Transverse colon (tissue), 4 donors: ENCODE results near the gene MTX2. TPM values are rescaled to one million over a fixed set of nuclear protein-coding genes. Genes with fewer than 3 reads are reported as not detected.

Experiments
- DNase-seq: peaks from one replicate; pipeline ENCODE4 v3.0.0-alpha.2; 2019
- H3K27ac ChIP-seq, 4 donors: fragments of 200-600 bp; sonication (generic); 2 replicates each; pipeline ENCODE4 v1.5.1; 2016 to 2018; ENCODE audit warnings: inconsistent platforms in 4 of 4
- H3K27me3 ChIP-seq: fragments of 200-600 bp; sonication (generic); 2 replicates; pipeline ENCODE4 v1.5.1; 2017; ENCODE audit warnings: inconsistent platforms
- H3K36me3 ChIP-seq, 4 donors: fragments of 200-600 bp; sonication (generic); 2 replicates each; pipeline ENCODE4 v1.5.1; 2017 to 2019; ENCODE audit warnings: inconsistent platforms in 4 of 4
- H3K4me1 ChIP-seq, 4 donors: fragments of 200-600 bp; sonication (generic); 2 replicates each; pipeline ENCODE4 v1.5.1; 2017 to 2020; ENCODE audit warnings: inconsistent platforms in 4 of 4
- H3K4me3 ChIP-seq, 4 donors: fragments of 200-600 bp; sonication (generic); 1 replicate in 1 of 4; 2 replicates in 3 of 4; pipeline versions ENCODE4 v1.5.1 to v1.6.1; 2017 to 2019; ENCODE audit warnings: inconsistent platforms in 4 of 4
- H3K9me3 ChIP-seq, 2 donors: fragments of 200-600 bp; sonication (generic); 2 replicates each; pipeline ENCODE4 v1.5.1; 2017 to 2019; ENCODE audit warnings: inconsistent platforms in 2 of 2
- EP300 ChIP-seq: sonication (generic); formaldehyde crosslinking; IDR thresholded peaks from one replicate; pipeline ENCODE4 v1.6.1; 2017; ENCODE audit warnings: antibody characterized with exemption, low read depth
- POLR2A ChIP-seq: fragments of 450-650 bp; IDR thresholded peaks from one replicate; pipeline ENCODE4 v1.6.1; 2016; ENCODE audit warnings: antibody characterized with exemption, mild to moderate bottlenecking, moderate library complexity
- POLR2AphosphoS5 ChIP-seq, 3 donors: sonication (generic); formaldehyde crosslinking; IDR thresholded peaks; one replicate each; pipeline ENCODE4 v1.6.1; 2016; ENCODE audit warnings: antibody characterized with exemption in 3 of 3
- WGBS, 2 donors: methylation state at CpG; one replicate each; pipeline ENCODE4 v1.1.5; 2018; ENCODE audit warnings: low coverage in 1 of 2; 5-methylcytosine and 5-hydroxymethylcytosine counted together
- in situ Hi-C, 4 donors: fragments of 200-750 bp; cut with MboI; loops; one replicate each; pipeline versions ENCODE4 v1.15.0 to v1.15.1; 2017; ENCODE audit warnings: low sequenced_read_pairs in 3 of 4, low pct_ligation_motif_present in 1 of 4, low pct_unique_long_range_greater_than_20kb in 1 of 4
- intact Hi-C: fragments of 100-400 bp; cut with DNase I; formaldehyde crosslinking; loops from one replicate; pipeline ENCODE4 v1.15.1; 2023; ENCODE audit warnings: low total_unique reads
- total RNA-seq, 4 donors: library from RNA; depleted of rRNA; stranded (reverse); fragments of >200 nt; gene quantifications; one replicate each; pipeline ENCODE4 v1.1.0, GENCODE V29; 2016
- TF ChIP-seq, protein P1 (sequence below), 5 experiments: fragments of 200-600 bp in 3 of 5; fragments of 450-650 bp in 2 of 5; sonication (generic) in 3 of 5; IDR thresholded peaks; 1 replicate in 2 of 5; 2 replicates in 3 of 5; pipeline ENCODE4 v1.5.1; 2016 to 2017; ENCODE audit warnings: antibody characterized with exemption in 5 of 5, inconsistent platforms in 3 of 5, mild to moderate bottlenecking in 2 of 5, moderate library complexity in 1 of 5

MTX2 gene
- total RNA-seq, 4 donors from 2014 or later = 3.8 to 43.6 (median 28.6) TPM

- H3K36me3 ChIP-seq = no peaks in the 10 kb centered on the region
- no peak overlapping the region for H3K4me3 ChIP-seq
- H3K4me1 ChIP-seq = no peaks in the 10 kb centered on the region
- no peak overlapping the region for H3K27ac ChIP-seq
- 85% methylated on average over 2 of the region's 2 CpGs; no CpG with 5 or more reads in 1 of the 2 donors for WGBS, 2 donors
- in situ Hi-C loops (no loop called here), intact Hi-C loops (no loop called here)
- DNase-seq = no peak
- H3K9me3 ChIP-seq = no peaks in the 10 kb centered on the region
- no peaks in the 10 kb centered on the region for H3K27me3 ChIP-seq
- TF ChIP-seq, protein P1, sequence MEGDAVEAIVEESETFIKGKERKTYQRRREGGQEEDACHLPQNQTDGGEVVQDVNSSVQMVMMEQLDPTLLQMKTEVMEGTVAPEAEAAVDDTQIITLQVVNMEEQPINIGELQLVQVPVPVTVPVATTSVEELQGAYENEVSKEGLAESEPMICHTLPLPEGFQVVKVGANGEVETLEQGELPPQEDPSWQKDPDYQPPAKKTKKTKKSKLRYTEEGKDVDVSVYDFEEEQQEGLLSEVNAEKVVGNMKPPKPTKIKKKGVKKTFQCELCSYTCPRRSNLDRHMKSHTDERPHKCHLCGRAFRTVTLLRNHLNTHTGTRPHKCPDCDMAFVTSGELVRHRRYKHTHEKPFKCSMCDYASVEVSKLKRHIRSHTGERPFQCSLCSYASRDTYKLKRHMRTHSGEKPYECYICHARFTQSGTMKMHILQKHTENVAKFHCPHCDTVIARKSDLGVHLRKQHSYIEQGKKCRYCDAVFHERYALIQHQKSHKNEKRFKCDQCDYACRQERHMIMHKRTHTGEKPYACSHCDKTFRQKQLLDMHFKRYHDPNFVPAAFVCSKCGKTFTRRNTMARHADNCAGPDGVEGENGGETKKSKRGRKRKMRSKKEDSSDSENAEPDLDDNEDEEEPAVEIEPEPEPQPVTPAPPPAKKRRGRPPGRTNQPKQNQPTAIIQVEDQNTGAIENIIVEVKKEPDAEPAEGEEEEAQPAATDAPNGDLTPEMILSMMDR (IDR thresholded peaks at IDR 0.05) = no peak
- no peak for TF ChIP-seq EP300
Observed at GRCh38 chr2:176242276-176242675, 27.0 kb upstream of the MTX2 start.

DNA sequence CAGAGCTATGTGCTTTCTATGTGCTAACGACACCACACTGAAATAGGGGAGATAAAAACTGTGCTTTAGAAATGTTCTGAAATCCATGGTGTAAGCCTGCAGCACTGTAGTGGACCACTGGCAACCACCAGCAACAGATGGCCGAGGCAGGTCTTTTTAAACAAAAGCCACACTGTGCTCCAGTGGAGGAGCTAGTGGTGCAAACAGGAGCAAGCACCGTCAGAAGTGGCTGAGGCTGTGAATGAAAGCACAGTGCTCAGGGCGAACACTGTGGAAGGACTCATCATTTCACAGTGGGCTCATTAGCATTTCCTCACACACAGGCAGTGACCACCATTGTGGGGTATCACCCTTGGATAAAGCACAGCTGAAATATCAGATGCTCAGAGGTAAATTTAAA, 22.9 kb upstream of the MTX2 start:
- no peak overlapping the region for H3K4me3 ChIP-seq
- no peaks in the 10 kb centered on the region for H3K4me1 ChIP-seq
- no peaks in the 10 kb centered on the region for H3K27me3 ChIP-seq
- H3K36me3 ChIP-seq = no peaks in the 10 kb centered on the region
- 74% methylated on average over 2 to 4 of the region's 4 CpGs for whole genome bisulfite sequencing, 2 donors
- no peaks in the 10 kb centered on the region for H3K9me3 ChIP-seq
- intact Hi-C loops (no loop called here), in situ Hi-C loops (no loop called here)
- no peak for DNase-seq
- no peak for TF ChIP-seq POLR2AphosphoS5 (IDR thresholded peaks at IDR 0.05)
- TF ChIP-seq, protein P1 (IDR thresholded peaks at IDR 0.05) = no peak
- no peak for TF ChIP-seq POLR2A
- H3K27ac ChIP-seq = no peak overlapping the region

- in situ Hi-C loops = no loop called here
Observed at GRCh38 chr2:176247859-176248258, 21.4 kb upstream of the MTX2 start.

DNA sequence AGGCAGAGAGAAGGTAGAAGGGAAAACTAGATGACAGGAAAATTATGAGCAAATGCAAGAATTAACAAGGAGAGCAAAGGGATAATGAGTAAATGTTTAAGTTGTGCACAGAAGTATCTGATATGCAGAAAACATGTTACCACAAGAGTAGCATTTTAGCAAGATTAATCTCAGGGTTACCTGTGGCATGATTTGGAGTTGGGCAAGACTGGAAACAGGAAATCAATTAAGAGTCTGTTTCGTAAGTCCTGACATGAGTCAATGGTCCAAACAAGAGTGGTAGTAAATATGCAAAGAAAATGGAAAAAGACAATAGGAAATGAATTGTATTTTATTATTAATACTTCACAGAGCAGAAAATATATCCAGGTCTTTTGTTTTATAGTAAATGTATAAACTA, 17.3 kb upstream of the MTX2 start:
- no peaks in the 10 kb centered on the region for H3K27me3 ChIP-seq
- WGBS, 2 donors = 27 to 69% methylated on average over 1 of the region's 1 CpG
- intact Hi-C loops (no loop called here), in situ Hi-C loops (no loop called here)
- no peak overlapping the region for H3K27ac ChIP-seq
- H3K36me3 ChIP-seq = no peaks in the 10 kb centered on the region
- H3K9me3 ChIP-seq = no peaks in the 10 kb centered on the region
- no peaks in the 10 kb centered on the region for H3K4me1 ChIP-seq
- H3K4me3 ChIP-seq = no peak overlapping the region
- TF ChIP-seq POLR2AphosphoS5 (IDR thresholded peaks at IDR 0.05) (no peak), POLR2A (no peak), EP300 (no peak)
- TF ChIP-seq, protein P1 (IDR thresholded peaks at IDR 0.05) = no peak
- DNase-seq = no peak

More at GRCh38 chr2:176247859-176248258, 21.4 kb upstream of the MTX2 start:
- no peak overlapping the region for H3K4me3 ChIP-seq
- H3K36me3 ChIP-seq = no peaks in the 10 kb centered on the region
- no peak overlapping the region for H3K27ac ChIP-seq
- TF ChIP-seq, protein P1 (IDR thresholded peaks at IDR 0.05) = no peak
- TF ChIP-seq POLR2AphosphoS5 (IDR thresholded peaks at IDR 0.05) (no peak), POLR2A (no peak), EP300 (no peak)
- 58 to 86% methylated on average over 2 to 4 of the region's 4 CpGs for WGBS, 2 donors
- H3K4me1 ChIP-seq = no peaks in the 10 kb centered on the region
- no peak for DNase-seq
- H3K9me3 ChIP-seq = no peaks in the 10 kb centered on the region
- H3K27me3 ChIP-seq = no peaks in the 10 kb centered on the region
- intact Hi-C loops = no loop called here
